GM13977 (cell line): ENCODE measurements around the gene FGGY.

ENCODE experiments used
- DNase-seq: peaks from one replicate; pipeline ENCODE4 v3.0.0; 2012; ENCODE audit warnings: low spot score
- in situ Hi-C: fragments of 300-500 bp; cut with MboI; formaldehyde crosslinking; loops from one replicate; pipeline ENCODE4 v1.12.0; 2022; ENCODE audit warnings: low sequenced_read_pairs, low pct_unique_long_range_greater_than_20kb, mixed read lengths, inconsistent platforms; ENCODE audit not compliant: unreplicated experiment
- TF ChIP-seq, protein P1 (sequence below): IDR thresholded peaks from 2 replicates; pipeline ENCODE4 v1.5.1; 2012; ENCODE audit warnings: mild to moderate bottlenecking, control low read depth; ENCODE audit not compliant: insufficient read depth; ENCODE audit errors: extremely low read depth, missing control alignments

Gene FGGY

DNA sequence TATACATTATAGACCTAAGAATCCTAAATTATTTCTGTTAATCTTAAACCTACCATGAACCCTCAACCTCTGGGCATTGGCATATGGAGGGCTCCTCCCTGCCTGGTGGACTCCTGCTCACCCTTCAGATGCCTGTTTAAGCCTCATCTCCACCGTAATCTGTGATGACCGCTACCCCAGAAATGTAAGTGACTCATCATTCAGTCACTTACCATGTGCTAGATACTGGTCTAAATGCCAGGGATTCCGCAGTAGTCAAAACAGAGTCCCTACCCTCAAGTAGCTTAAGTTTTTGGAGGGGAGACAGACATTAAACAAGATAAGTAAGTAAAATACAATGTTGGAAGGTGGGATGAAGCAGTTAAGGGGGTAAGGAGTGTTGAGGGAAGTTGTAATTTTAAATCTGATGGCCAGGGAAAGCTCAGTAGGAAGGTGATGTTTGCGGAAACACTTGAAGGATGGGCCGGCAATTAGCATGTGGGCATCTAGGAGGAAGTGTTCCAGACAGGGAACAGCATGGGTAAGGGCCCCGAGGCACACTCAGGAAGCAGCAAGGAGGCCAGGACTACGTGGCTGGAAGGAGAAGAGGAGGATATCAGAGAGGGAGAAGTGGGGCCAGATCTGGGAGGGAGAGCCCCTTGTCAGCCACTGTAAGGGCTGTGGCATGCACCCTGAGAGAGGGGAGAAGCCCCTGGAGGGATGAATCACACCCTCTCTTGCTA, 376.1 kb downstream of the FGGY start:
- no peak for DNase-seq
- in situ Hi-C loops: no loop called here

DNA sequence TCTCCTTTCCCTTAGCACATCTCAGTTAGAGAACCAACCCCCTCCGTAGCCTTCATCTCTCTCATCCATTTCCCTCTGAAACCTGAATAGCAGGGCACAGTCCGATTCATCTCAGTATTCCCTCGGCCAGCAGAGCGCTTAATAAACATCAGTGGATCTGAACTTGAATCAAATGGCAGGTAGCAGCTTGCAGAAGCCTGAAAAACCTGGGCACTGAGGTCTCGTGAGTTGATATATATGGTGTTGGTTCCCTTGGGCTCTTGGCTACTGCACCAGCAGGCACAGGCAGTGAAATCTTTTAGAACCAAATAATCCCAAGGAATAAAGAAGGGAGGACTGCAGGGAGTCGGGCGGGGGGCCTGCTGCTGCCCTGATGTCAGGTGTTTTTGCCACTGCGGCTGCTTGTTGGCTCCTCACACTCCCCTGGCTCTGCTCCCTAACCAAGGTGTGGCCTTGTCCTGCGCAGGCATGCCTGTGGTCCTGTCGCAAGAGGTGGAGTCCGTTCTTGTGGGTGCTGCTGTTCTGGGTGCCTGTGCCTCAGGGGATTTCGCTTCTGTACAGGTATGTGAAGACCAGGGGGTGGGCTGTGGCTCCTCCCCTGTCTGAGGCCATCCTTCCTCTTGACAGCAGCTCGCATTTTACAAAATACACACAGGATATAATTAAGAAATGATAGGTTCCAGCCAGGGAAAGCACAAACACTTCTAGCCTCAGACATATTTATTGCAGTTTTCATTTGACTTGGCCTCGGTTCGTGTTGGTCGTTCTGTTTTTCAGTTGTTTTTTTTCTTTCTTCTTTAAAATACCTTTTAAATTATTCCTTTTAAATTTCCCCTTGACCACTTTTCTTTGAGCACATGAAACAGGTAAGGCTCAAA, 376.9 kb downstream of the FGGY start:
- in situ Hi-C loops: no loop called here
- no peak for DNase-seq
- TF ChIP-seq, protein P1, sequence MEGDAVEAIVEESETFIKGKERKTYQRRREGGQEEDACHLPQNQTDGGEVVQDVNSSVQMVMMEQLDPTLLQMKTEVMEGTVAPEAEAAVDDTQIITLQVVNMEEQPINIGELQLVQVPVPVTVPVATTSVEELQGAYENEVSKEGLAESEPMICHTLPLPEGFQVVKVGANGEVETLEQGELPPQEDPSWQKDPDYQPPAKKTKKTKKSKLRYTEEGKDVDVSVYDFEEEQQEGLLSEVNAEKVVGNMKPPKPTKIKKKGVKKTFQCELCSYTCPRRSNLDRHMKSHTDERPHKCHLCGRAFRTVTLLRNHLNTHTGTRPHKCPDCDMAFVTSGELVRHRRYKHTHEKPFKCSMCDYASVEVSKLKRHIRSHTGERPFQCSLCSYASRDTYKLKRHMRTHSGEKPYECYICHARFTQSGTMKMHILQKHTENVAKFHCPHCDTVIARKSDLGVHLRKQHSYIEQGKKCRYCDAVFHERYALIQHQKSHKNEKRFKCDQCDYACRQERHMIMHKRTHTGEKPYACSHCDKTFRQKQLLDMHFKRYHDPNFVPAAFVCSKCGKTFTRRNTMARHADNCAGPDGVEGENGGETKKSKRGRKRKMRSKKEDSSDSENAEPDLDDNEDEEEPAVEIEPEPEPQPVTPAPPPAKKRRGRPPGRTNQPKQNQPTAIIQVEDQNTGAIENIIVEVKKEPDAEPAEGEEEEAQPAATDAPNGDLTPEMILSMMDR: no peak

More for the DNA sequence above, 376.1 kb downstream of the FGGY start:
- TF ChIP-seq, protein P1: no peak

DNA sequence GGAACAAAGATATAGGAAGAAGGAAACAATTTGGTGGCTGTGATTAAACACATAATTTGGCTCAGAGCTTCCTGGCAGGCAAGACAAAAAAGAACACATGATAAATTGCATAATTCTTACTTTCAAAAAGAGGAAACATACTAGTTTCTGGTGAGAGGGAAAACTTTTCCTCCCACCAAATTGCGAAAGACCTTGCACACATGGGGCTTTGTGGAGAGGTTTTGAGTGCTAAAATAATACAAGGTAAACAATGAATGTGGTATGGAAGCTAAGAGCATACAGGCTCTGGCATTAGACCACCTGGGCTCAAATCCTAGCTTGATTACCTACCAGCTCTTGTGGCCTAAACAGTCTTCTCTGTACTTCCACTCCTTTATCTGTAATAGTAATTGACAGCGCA, 377.7 kb downstream of the FGGY start:
- DNase-seq: no peak
- in situ Hi-C loops: no loop called here
- TF ChIP-seq, protein P1: no peak

DNA sequence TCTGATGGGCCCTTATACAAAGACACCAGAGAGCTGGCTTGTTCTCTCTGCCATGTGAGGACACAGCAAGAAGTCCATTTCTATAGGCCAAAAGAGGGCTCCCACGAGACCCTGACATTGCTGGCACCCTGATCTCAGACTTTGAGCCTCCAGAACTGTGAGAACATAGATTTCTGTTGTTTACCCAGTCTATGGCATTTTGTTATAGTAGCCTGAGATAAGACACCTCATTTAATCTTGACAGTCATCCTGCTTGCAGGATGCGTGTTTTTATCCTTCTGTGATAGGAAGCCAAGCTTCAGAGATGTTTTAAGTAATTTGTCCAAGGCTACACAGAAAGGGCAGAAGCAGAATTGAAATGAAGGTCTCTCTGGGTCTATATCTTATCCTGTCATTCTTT, 379.0 kb downstream of the FGGY start:
- in situ Hi-C loops: no loop called here
- DNase-seq: no peak
- TF ChIP-seq, protein P1: no peak

DNA sequence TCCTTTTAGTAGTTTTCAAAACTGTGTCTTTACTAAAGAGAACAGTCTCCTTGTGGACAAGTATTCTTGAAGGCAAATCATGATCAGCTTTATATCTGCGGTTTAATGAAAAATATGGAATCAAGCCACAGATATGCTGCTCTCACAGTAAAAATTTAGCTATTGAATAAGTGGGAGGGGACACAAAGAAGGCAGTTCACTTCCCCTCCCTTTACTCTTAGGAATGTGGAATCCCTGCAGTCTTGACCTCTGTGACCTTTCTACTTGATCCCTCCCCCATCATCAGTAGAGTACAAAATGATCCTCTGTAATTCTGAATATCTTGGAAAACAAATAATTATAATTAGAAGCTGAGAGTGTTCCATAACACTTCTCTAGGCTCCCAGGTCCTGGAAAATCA, 381.1 kb downstream of the FGGY start:
- TF ChIP-seq, protein P1: no peak
- DNase-seq: no peak
- in situ Hi-C loops: no loop called here

DNA sequence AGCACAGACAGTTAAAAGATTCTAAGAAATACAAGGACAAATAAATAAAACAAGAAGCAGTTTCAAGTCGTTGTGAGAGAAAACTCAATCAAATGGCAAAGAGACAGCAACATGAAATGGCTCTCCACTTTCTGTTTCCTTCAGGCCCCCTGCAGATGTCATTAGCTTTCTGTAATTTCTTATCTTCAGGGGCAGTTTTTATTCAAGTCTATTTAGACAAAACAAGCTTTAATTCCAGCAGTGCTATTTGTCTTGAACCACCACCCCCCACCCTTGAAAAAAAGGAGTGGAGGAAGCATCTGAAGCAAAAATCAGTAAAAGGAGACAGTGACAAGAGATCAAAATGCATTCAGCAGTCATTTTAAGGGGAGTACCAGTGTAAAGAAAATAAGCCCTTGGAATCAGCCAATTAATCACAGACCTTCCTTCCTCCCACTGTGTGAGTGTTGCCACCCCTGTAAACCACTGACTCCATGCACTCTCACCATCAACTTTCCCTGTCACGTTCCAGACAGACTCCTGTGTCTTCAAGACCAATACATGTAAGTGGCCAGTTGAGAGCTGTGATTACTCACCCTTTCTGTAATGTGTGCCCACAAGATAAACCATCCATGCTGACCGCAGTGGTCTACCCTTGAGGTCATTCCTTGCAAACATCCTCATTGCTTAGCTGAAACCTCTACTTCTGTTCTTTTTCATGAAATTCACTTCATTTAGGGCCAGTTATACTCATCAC, 381.8 kb downstream of the FGGY start:
- no peak for DNase-seq
- TF ChIP-seq, protein P1: no peak
- in situ Hi-C loops: no loop called here
